ENCODE measurements around the gene ATP11B. TPM values are rescaled to one million over a fixed set of nuclear protein-coding genes. Genes with fewer than 3 reads are reported as not detected.

ATP11B gene
- total RNA-seq, 2 donors from 2014 or later = 28.9 to 36.2 TPM

DNA sequence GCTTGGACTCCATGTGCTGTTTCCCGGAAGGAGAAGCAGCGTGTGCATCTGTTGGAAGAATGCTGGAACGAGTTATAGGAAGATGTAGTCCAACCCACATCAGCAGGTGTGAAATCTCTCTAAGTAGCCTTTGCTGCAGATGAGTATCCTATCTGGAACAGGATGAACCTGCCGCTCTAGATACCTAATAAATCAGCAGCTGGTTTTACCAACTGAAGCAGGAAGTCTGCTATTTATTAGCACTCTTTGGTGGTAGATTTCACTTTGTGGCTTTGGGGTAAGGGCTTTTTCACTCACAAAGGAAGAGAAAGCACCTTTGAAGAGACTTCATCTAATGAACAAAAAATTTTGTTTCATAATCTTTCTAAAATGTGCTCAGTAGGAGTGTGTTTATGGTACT, 120.6 kb downstream of the ATP11B start:
- no peak for TF ChIP-seq CTCF (IDR thresholded peaks at IDR 0.05)
- no peaks in the 10 kb centered on the region for H3K9me3 ChIP-seq
- H3K27ac ChIP-seq = no peak overlapping the region
- H3K36me3 ChIP-seq = peaks cover 12% of the 10 kb centered on the region
- no peaks in the 10 kb centered on the region for H3K27me3 ChIP-seq
- no peak overlapping the region for H3K4me3 ChIP-seq
- no peak for DNase-seq (ENCODE audit: low spot score)
- peaks cover 0 to 6% of the 10 kb centered on the region in 2 donors for H3K4me1 ChIP-seq

GRCh38 chr3:182914341-182914740, 121.0 kb downstream of the ATP11B start:
- Histone ChIP-seq H3K9me3 (no peaks in the 10 kb centered on the region), H3K4me1 (peaks cover 0 to 6% of the 10 kb centered on the region in 2 donors), H3K4me3 (no peak overlapping the region), H3K36me3 (peaks cover 12% of the 10 kb centered on the region), H3K27ac (no peak overlapping the region), H3K27me3 (no peaks in the 10 kb centered on the region)
- no peak for TF ChIP-seq CTCF (IDR thresholded peaks at IDR 0.05)
- no peak for DNase-seq (ENCODE audit: low spot score)

GRCh38 chr3:182917134-182917533, 123.8 kb downstream of the ATP11B start:
- Histone ChIP-seq H3K4me1 (peaks cover 0 to under 1% of the 10 kb centered on the region in 2 donors), H3K9me3 (no peaks in the 10 kb centered on the region), H3K27ac (no peak overlapping the region), H3K4me3 (no peak overlapping the region), H3K27me3 (no peaks in the 10 kb centered on the region), H3K36me3 (peaks cover 12% of the 10 kb centered on the region)
- DNase-seq (ENCODE audit: low spot score) = no peak
- TF ChIP-seq CTCF (IDR thresholded peaks at IDR 0.05) = no peak

GRCh38 chr3:182919866-182920357, 126.6 kb downstream of the ATP11B start:
- Histone ChIP-seq H3K4me3 (no peak overlapping the region), H3K9me3 (no peaks in the 10 kb centered on the region), H3K36me3 (no peaks in the 10 kb centered on the region), H3K27ac (no peak overlapping the region), H3K4me1 (no peaks in the 10 kb centered on the region), H3K27me3 (no peaks in the 10 kb centered on the region)
- no peak for TF ChIP-seq CTCF (IDR thresholded peaks at IDR 0.05)
- no peak for DNase-seq (ENCODE audit: low spot score)

DNA sequence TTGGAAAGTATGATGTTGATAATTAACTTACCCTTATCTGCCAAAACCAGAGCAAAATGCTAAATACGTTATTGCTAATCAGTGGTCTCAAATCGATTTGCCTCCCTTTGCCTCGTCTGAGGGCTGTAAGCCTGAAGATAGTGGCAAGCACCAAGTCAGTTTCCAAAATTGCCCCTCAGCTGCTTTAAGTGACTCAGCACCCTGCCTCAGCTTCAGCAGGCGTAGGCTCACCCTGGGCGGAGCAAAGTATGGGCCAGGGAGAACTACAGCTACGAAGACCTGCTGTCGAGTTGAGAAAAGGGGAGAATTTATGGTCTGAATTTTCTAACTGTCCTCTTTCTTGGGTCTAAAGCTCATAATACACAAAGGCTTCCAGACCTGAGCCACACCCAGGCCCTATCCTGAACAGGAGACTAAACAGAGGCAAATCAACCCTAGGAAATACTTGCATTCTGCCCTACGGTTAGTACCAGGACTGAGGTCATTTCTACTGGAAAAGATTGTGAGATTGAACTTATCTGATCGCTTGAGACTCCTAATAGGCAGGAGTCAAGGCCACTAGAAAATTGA, 127.3 kb downstream of the ATP11B start:
- Histone ChIP-seq H3K9me3 (no peaks in the 10 kb centered on the region), H3K4me1 (peaks cover 0 to 4% of the 10 kb centered on the region in 2 donors), H3K4me3 (no peak overlapping the region), H3K27ac (no peak overlapping the region), H3K36me3 (no peaks in the 10 kb centered on the region), H3K27me3 (no peaks in the 10 kb centered on the region)
- DNase-seq (ENCODE audit: low spot score) = no peak
- TF ChIP-seq CTCF (IDR thresholded peaks at IDR 0.05) = no peak
